Keratinocyte (primary cell): ENCODE measurements around the gene NOX5. TPM values are rescaled to one million over a fixed set of nuclear protein-coding genes. Genes with fewer than 3 reads are reported as not detected.

Experiments used
- DNase-seq: peaks from one replicate; pipeline ENCODE4 v3.0.0-alpha.2; 2011; ENCODE audit warnings: low read depth, missing footprints, low spot score
- FAIRE-seq: peaks from 2 replicates; lab custom pipeline; 2011; peaks lifted over from hg19 to GRCh38; lab: Jason Lieb, UNC
- H2AFZ ChIP-seq: 2 replicates; pipeline ENCODE4 v1.6.0; 2012; ENCODE audit warnings: low read length, control low read depth, inconsistent platforms; ENCODE audit not compliant: control insufficient read depth
- H3K27ac ChIP-seq: 2 replicates; pipeline ENCODE4 v1.5.1; 2011; ENCODE audit warnings: low read length; ENCODE audit not compliant: control insufficient read depth, insufficient read depth
- H3K27me3 ChIP-seq: 3 replicates; pipeline ENCODE4 v1.6.0; 2011; ENCODE audit warnings: low read length; ENCODE audit not compliant: control insufficient read depth, insufficient read depth; ENCODE audit errors: extremely low read depth
- H3K36me3 ChIP-seq, 2 experiments: 2 replicates in 1 of 2; 3 replicates in 1 of 2; pipeline ENCODE4 v1.5.1; 2011; ENCODE audit warnings: low read length in 2 of 2, mild to moderate bottlenecking in 1 of 2; ENCODE audit not compliant: control insufficient read depth in 2 of 2, insufficient read depth in 2 of 2; ENCODE audit errors: extremely low read depth in 1 of 2
- H3K4me1 ChIP-seq: 3 replicates; pipeline ENCODE4 v1.5.1; 2011; ENCODE audit warnings: low read length; ENCODE audit not compliant: control insufficient read depth, insufficient read depth; ENCODE audit errors: extremely low read depth
- H3K4me2 ChIP-seq: 3 replicates; pipeline ENCODE4 v1.6.0; 2011; ENCODE audit warnings: low read depth, low read length; ENCODE audit not compliant: control insufficient read depth, insufficient read depth; ENCODE audit errors: extremely low read depth
- H3K4me3 ChIP-seq, 3 experiments: fragments of 200-600 bp in 1 of 3; sonication (generic) in 1 of 3; 2 replicates in 2 of 3; 3 replicates in 1 of 3; pipeline ENCODE4 v1.5.1; 2011 to 2016; ENCODE audit warnings: low read length in 3 of 3, mild to moderate bottlenecking in 3 of 3, control low read depth in 2 of 3, inconsistent platforms in 1 of 3, low read depth in 1 of 3, mixed read lengths in 1 of 3, mixed run types in 1 of 3, moderate library complexity in 1 of 3; ENCODE audit not compliant: control insufficient read depth in 2 of 3, insufficient read depth in 2 of 3; ENCODE audit errors: extremely low read depth in 1 of 3
- H3K79me2 ChIP-seq: 2 replicates; pipeline ENCODE4 v1.6.0; 2012; ENCODE audit warnings: low read length; ENCODE audit not compliant: control insufficient read depth, insufficient read depth
- H3K9ac ChIP-seq: 3 replicates; pipeline ENCODE4 v1.6.0; 2011; ENCODE audit warnings: low read length; ENCODE audit not compliant: control insufficient read depth, insufficient read depth; ENCODE audit errors: extremely low read depth
- H3K9me1 ChIP-seq: 3 replicates; pipeline ENCODE4 v1.6.0; 2011; ENCODE audit warnings: low read length; ENCODE audit not compliant: control insufficient read depth, insufficient read depth; ENCODE audit errors: extremely low read depth
- H3K9me3 ChIP-seq: 2 replicates; pipeline ENCODE4 v1.5.1; 2012; ENCODE audit warnings: low read depth, low read length; ENCODE audit not compliant: control insufficient read depth
- H4K20me1 ChIP-seq: 3 replicates; pipeline ENCODE4 v1.6.0; 2011; ENCODE audit warnings: low read length; ENCODE audit not compliant: control insufficient read depth, insufficient read depth; ENCODE audit errors: extremely low read depth
- CTCF ChIP-seq, 3 experiments: IDR thresholded peaks in 1 of 3; conservative IDR thresholded peaks in 1 of 3; optimal IDR thresholded peaks in 1 of 3; 2 replicates in 2 of 3; 3 replicates in 1 of 3; pipeline versions ENCODE3 to v1.5.1; 2011; ENCODE audit warnings: low read length in 3 of 3, mild to moderate bottlenecking in 3 of 3, moderate library complexity in 2 of 3, control low read depth in 1 of 3, inconsistent platforms in 1 of 3; ENCODE audit not compliant: insufficient read depth in 2 of 3; ENCODE audit errors: extremely low read depth in 1 of 3
- EZH2 ChIP-seq: IDR thresholded peaks from one replicate; pipeline ENCODE4 v1.6.1; 2012; ENCODE audit warnings: inconsistent platforms, mild to moderate bottlenecking, low read length, moderate library complexity
- dilution Hi-C: fragments of 300-500 bp; cut with MboI; formaldehyde crosslinking; loops from one replicate; pipeline ENCODE4 v1.7.0; 2020; ENCODE audit warnings: low sequenced_read_pairs; ENCODE audit not compliant: extremely low pct_ligation_motif_present
- polyA plus RNA-seq, 5 experiments: library from polyadenylated mRNA; depleted of rRNA in 3 of 5; stranded (reverse) in 3 of 5; stranded (forward) in 1 of 5; unstranded in 1 of 5; fragments of >200 nt; gene quantifications; 1 replicate in 1 of 5; 2 replicates in 3 of 5; 3 replicates in 1 of 5; pipeline versions ENCODE4 v1.2.1 to v1.2.3, GENCODE V29; 2011 to 2012; ENCODE audit warnings: missing spikeins in 2 of 5, low read depth in 1 of 5, low replicate concordance in 1 of 5

NOX5 gene
- polyA plus RNA-seq, 1 donor (not counting 4 experiments of a cell fraction or from before 2014, with no cell fraction given), result 0.16 TPM

GRCh38 chr15:68997930-68998777, 16.3 kb upstream of the NOX5 start:
- H4K20me1 ChIP-seq, result no peaks in the 10 kb centered on the region
- no peak for DNase-seq
- no peak for TF ChIP-seq CTCF (optimal IDR thresholded peaks at IDR 0.05 in 1 of 3, IDR thresholded peaks at IDR 0.05 in 1 of 3, conservative IDR thresholded peaks at IDR 0.05 in 1 of 3; ENCODE audit: extremely low read depth in 1 of 3, insufficient read depth in 2 of 3, low read length in 3 of 3)
- TF ChIP-seq EZH2, result no peak
- no peak overlapping the region for H3K4me2 ChIP-seq
- no peak overlapping the region for H3K4me3 ChIP-seq
- H3K9me1 ChIP-seq, result no peaks in the 10 kb centered on the region
- no peak overlapping the region for H3K27ac ChIP-seq
- no peaks in the 10 kb centered on the region for H3K9me3 ChIP-seq
- peaks cover 24% of the 10 kb centered on the region for H3K4me1 ChIP-seq
- H3K27me3 ChIP-seq, result no peaks in the 10 kb centered on the region
- no peak overlapping the region for H2AFZ ChIP-seq
- no peak for FAIRE-seq
- no peak overlapping the region for H3K9ac ChIP-seq
- H3K36me3 ChIP-seq, result no peaks in the 10 kb centered on the region
- dilution Hi-C loops, result no loop called here
- H3K79me2 ChIP-seq, result no peaks in the 10 kb centered on the region

GRCh38 chr15:68999091-68999490, 15.4 kb upstream of the NOX5 start:
- DNase-seq (no peak), FAIRE-seq (no peak)
- Histone ChIP-seq H3K79me2 (no peaks in the 10 kb centered on the region), H3K9me1 (no peaks in the 10 kb centered on the region), H3K27ac (no peak overlapping the region), H3K9ac (no peak overlapping the region), H3K4me1 (peaks cover 17% of the 10 kb centered on the region), H3K36me3 (no peaks in the 10 kb centered on the region), H3K4me2 (no peak overlapping the region), H3K4me3 (no peak overlapping the region), H3K27me3 (no peaks in the 10 kb centered on the region), H4K20me1 (no peaks in the 10 kb centered on the region), H2AFZ (no peak overlapping the region), H3K9me3 (no peaks in the 10 kb centered on the region)
- TF ChIP-seq EZH2 (no peak), CTCF (optimal IDR thresholded peaks at IDR 0.05 in 1 of 3, IDR thresholded peaks at IDR 0.05 in 1 of 3, conservative IDR thresholded peaks at IDR 0.05 in 1 of 3; ENCODE audit: extremely low read depth in 1 of 3, insufficient read depth in 2 of 3, low read length in 3 of 3) (no peak)
- dilution Hi-C loops, result no loop called here
